A549 treated with dexamethasone at 1 μM for 4 hours (cell line): ENCODE measurements around the gene WFDC10B. TPM values are rescaled to one million over a fixed set of nuclear protein-coding genes. Genes with fewer than 3 reads are reported as not detected.

Source experiments
- total RNA-seq: library from RNA; stranded (reverse); fragments of 200-300 nt; extraction: Qiagen RNA extraction; gene quantifications from 5 replicates; pipeline ENCODE4 v1.2.3, GENCODE V29; 2022

Gene WFDC10B
- total RNA-seq, result not detected in 5 replicates

DNA sequence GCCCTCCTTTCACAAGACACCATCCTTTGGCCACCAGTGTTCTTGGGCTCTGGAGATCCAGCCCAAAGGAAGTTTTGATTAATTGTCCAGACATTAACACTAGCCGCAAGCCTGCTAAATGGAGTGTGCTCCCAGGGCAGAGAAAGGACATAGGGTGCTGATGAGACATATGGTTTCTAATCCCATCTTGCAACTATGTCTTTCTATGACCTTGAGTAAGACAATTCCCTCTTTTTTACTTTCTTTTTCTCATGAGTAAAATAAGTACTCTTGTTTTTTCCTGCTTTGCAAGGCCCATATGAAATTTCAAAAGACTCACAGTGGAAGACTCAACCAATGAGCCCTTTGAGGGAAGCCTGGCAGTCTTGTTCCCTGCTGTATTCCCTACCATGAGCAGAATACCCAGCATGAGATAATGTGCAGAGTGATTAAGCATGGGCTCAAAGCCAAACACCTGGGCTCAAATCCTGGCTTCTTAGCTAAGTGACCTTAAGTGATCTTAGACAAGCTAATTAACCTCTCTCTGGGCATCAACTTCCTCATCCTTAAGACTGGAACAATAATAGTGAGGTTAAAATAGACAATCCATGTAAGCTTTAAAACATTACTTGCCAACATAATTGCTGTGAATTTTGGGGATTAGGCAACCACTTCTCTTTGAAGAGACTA lies at the start of gene WFDC10B:
WFDC10B (minus strand) TSS at position 51 of the 669 bp plus-strand sequence. CDS start 19,027 bp downstream, outside the sequence.

DNA sequence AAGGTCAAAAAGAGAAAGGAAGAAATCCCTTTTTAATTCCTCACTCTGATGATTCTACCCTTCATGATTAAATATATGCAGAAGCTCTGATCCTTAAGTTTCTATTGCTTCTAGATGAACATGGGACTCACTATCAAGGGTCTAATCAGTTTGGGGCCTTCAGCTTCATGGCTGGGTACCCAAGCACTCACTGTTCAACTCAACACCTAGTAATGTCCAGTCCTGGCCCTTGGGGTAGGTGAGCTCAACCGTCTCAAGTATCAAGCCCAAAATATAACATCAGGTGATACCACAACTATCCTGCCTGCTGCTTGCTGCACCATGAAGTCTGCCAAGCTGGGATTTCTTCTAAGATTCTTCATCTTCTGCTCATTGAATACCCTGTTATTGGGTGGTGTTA lies 17.2 kb upstream of the WFDC10B start, which contains the start of gene SPINT4:
SPINT4 (plus strand) TSS at position 301 of the 400 bp plus-strand sequence; CDS start at position 322, 21 bp downstream.

DNA sequence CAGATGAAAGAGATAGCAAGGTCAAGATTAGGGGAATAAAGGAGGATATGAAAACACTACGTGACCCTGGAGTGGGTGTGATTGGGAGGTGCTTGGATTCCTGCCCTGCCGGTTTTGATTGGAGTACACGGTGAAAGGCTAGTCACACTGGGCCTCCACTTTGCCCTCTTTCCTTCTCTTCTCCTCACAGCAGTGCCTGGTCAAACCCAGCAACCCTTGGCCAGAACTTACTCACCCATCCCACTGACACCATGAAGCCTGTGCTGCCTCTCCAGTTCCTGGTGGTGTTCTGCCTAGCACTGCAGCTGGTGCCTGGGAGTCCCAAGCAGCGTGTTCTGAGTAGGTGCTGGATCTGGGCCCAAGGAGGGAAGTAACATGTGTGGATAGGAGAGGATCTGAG lies 2.9 kb downstream of the WFDC10B start, which contains the start of gene WFDC13:
WFDC13 (plus strand) TSS at position 166 of the 400 bp plus-strand sequence; CDS start at position 252, 86 bp downstream.

DNA sequence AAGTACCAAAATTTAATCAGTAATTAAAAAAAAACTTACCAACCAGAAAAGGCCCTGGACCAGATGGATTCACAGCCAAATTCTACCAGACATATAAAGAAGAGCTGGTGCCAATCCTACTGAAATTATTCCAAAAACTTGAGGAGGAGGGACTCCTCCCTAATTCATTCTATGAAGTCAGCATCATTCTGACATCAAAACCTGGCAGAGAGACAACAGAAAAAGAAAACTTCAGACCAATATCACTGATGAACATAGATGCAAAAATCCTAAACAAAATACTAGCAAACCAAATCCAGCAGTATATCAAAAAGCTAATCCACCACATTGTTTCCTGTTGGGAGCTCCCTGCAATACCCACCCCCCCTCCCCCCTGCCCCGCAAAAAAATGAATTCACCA lies 34.7 kb downstream of the WFDC10B start, which contains the start of gene WFDC11:
WFDC11 (minus strand) TSS at position 101 of the 400 bp plus-strand sequence. CDS start 19,639 bp downstream, outside the sequence.

Other genes with a start within 250 kb of the WFDC10B start
- 0.18 TPM in 1 of 5 replicates, not detected in the others for gene WFDC2, start 235.3 kb downstream of the WFDC10B start, total RNA-seq
- not detected in 5 replicates for gene SPINT3, start 189.4 kb downstream of the WFDC10B start, total RNA-seq
- not detected in 5 replicates for gene WFDC6, start 165.5 kb downstream of the WFDC10B start, total RNA-seq
- gene EPPIN, start 157.6 kb downstream of the WFDC10B start, total RNA-seq, result not detected in 5 replicates
- gene WFDC8, start 125.7 kb downstream of the WFDC10B start, total RNA-seq, result not detected in 5 replicates
- gene WFDC10A, start 75.3 kb downstream of the WFDC10B start, total RNA-seq, result not detected in 5 replicates
- gene WFDC9, start 73.7 kb downstream of the WFDC10B start, total RNA-seq, result not detected in 5 replicates
- gene WFDC11, start 34.8 kb downstream of the WFDC10B start, total RNA-seq, result not detected in 5 replicates
- gene WFDC13, start 3.0 kb downstream of the WFDC10B start, total RNA-seq, result not detected in 5 replicates
- gene SPINT4, start 17.3 kb upstream of the WFDC10B start, total RNA-seq, result not detected in 5 replicates
- gene WFDC3, start 86.9 kb upstream of the WFDC10B start, total RNA-seq, result 0.29 to 0.48 TPM in 2 of 5 replicates, not detected in the others
- gene DNTTIP1, start 86.9 kb upstream of the WFDC10B start, total RNA-seq, result 31.5 to 36.3 TPM (median 35.0 TPM) in 5 replicates
- gene UBE2C, start 107.6 kb upstream of the WFDC10B start, total RNA-seq, result 220 to 247 TPM (median 230 TPM) in 5 replicates
- gene TNNC2, start 122.3 kb upstream of the WFDC10B start, total RNA-seq, result 0.12 to 0.29 TPM in 2 of 5 replicates, not detected in the others
- 7.7 to 11.6 TPM (median 9.4 TPM) in 5 replicates for gene SNX21, start 128.8 kb upstream of the WFDC10B start, total RNA-seq
- gene ACOT8, start 152.4 kb upstream of the WFDC10B start, total RNA-seq, result 16.6 to 18.0 TPM (median 16.9 TPM) in 5 replicates
- 1.4 to 1.9 TPM (median 1.6 TPM) in 5 replicates for gene ZSWIM3, start 152.6 kb upstream of the WFDC10B start, total RNA-seq
- gene ZSWIM1, start 176.2 kb upstream of the WFDC10B start, total RNA-seq, result 5.1 to 7.0 TPM (median 6.9 TPM) in 5 replicates
- gene SPATA25, start 182.6 kb upstream of the WFDC10B start, total RNA-seq, result 0.34 to 0.57 TPM (median 0.49 TPM) in 4 of 5 replicates, not detected in the other
- gene NEURL2, start 186.2 kb upstream of the WFDC10B start, total RNA-seq, result 0.64 to 1.2 TPM (median 0.97 TPM) in 5 replicates
- 87.0 to 127 TPM (median 115 TPM) in 5 replicates for gene CTSA, start 186.3 kb upstream of the WFDC10B start, total RNA-seq
- gene PLTP, start 207.1 kb upstream of the WFDC10B start, total RNA-seq, result 1.6 to 1.8 TPM (median 1.6 TPM) in 5 replicates
- 24.6 to 32.6 TPM (median 31.8 TPM) in 5 replicates for gene PCIF1, start 229.7 kb upstream of the WFDC10B start, total RNA-seq